Measurements from ENCODE around the gene MAGI2.

Gene MAGI2

DNA sequence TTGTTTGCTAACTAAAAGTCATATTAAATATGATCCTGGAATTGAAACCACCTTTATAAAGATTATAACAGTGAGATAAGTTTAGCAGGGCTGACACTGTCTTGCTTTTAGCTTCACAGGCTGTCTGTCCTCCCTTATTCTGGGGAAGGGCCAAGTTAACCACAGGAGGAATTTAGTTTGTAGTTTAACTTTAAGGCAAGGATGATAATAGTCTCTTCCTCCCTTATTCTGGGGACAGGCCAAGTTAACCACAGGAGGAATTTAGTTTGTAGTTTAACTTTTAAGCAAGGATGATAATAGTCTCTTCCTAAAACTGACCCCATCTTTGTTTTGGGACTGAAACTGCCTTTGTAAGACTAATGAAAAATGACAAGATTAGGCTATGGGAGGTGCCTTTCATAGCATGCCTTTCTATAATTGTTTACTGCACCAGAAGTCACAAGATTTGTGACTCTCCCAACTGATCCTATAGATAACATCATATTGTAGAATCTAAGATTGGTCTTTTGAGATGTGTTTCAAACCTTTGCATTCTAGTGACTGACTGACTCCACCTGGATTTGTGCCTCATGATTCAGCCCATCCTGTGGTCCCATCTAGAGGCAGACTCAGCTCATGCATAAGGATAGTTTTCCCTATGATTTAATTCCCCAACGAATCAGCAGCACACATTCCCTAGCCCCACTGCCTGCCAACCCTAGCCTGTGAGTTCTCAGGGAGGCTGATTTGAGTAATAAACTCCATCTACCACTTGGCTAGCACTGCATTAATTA, 212.0 kb downstream of the MAGI2 start:
- DNase-seq: no peak

DNA sequence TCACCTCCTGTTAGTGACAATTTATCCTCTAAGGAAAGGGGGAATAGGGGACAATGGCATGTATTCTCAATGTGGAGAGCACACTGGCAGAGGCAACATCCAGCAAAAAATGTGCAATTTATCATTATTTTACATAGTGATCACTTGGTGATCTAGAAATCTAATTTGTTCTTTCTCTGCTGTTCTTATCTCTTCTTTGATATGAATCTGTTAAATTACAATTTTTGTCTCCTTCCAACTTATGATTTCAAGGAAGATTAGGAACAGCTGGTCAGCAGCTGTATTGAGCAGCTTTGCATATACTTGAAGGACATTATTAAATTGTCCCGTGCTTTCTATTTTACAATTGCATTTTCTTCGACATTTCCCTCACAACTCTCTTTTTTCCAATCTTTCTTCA, 213.1 kb downstream of the MAGI2 start:
- no peak for DNase-seq

DNA sequence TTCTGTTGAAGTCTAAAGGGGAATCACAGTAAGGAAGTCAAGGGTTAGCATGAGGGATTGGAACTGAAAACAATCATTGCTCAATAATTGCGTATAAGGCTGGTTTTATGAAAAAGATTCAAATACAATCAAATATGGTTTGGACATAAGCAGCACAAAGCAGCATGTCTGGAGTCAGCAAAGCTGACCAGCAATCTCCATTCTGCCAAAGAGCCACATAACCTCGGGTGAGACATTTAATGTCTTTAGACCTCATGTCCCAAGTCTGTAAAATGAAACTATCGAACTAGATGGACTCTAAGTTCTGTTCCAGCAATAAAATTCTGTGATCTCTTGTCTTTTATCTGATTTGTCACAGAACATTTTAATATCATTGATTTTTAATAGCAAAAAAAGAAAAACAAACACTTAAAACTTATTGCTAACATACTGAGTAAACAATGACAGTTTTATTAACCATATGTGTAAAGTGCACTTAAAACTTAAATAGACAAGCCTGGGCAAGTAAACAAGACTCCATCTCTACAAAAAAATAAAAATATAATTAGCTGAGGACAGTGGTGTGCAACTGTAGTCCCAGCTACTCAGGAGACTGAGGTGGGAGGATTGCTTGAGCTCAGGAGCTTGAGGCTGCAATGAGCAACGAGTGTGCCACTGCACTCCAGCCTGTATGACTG, 217.0 kb downstream of the MAGI2 start:
- no peak for DNase-seq

DNA sequence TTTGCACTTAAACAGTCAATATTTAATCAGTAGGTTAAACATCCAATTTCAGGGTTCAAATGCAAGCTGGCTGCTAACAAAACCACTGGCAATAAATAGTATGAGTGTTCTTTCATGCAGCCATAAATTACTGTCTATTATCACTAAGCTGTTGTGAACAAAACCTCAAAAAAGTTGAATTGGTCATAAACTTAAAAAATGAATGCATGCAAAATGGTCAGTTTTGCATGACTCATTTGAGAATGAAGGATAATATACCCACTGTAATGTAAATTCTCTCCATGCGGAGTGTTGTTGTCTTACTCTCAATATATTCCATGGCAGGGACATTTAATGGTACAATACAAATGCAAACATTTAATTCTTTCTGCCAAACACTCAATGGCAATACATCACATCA, 226.4 kb downstream of the MAGI2 start:
- DNase-seq: no peak

DNA sequence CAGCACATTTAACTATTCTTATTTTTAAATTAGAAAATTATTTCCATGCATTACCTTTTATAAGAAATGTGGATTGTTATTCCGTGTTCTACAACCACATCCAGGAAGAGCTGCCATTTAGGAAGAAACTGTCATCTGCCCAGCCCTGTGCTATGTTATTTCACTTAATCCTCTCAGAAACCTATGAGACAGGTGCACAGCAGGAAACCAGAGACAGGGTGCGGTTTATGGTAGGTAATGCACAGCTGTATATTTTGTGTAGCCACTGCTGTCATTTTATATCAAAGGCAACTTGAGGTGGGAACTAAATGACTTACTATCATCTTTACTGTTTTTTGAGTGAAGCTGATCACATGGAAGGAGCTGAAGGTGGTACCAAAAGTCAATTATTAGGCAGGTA, 232.3 kb downstream of the MAGI2 start:
- no peak for DNase-seq

DNA sequence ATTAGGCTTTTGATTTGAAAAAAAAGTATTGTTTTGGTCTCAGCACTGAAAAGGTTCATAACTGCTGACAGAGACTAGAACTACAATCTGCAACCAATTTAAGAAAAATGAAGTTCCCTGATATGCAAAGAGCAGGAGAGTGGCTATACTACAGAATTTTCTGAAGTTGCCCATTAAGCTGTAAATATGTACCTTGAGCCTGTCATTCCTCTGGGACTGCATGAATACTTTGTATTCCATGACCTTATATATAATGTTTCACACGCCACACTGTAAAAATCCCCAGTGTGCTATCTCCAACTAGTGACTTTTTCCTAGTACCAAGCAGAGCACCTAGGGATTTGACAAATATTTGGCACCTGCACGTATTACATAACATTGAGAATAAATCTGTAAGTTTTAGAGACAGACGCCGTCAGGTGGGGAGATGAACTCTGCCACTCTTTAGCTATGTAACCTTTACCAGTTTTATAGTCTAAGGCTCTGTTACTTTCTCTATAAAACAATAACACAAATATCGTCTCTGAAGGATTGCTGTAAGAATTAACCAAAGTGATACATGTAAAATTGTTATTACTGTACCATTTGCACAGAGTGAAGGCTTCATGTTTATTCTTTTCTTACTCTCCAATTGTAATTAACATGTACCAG, 235.4 kb downstream of the MAGI2 start:
- no peak for DNase-seq

DNA sequence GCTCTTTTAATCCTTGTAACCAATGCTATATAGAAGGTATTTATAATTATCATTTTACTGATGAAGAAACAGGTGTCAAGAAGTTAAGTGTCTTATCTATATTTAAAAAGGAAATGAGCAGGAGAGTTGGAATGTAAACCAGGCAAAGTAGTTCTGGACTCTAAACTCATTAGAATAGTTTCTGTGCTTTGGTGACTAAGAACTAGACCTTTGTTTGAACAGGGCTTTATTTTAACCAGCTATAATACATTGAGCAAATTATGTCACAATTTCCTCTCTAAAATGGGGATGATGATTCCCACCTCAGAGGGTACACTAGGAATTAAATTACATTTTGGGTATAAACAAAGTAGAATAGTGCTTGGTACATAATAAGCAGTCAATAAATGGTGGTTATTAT, 236.0 kb downstream of the MAGI2 start:
- no peak for DNase-seq

DNA sequence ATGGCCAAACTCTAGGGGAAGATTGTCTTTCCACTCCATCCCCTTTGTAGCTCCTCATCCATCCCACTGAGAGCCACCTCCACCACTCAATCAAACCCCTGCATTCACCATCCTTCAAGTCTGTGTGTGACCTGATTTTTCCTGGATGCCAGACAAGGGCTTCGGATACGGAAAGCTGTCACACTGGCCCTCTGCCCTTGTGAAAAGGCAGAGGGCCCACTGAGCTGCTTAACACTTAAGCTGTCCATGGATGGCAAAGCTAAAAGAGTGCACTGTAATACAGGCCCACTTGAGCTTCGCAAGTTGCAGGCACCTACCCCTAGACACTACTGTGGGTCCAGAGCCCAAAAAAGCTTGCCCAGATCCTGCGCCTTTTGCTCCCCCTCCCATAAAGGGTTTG, 237.2 kb downstream of the MAGI2 start:
- DNase-seq: no peak

DNA sequence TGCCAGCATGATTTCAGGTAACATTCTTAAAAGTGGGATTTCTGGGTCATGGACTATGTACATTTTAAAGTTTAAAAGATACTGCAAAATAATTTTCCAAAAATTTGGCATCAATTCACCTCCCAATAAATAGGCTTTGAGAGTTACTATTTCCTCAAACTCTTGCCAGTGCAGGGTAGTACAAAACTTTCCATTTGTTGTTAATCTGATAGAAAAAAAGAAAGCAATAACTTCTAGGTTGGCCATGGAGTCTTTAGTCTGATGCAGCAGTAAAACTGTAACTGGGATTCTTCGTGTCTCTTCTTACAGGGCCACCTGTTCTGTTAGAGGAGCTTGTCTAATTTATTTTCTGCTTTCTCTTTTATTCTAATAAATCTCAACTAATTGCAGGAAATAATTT, 241.1 kb downstream of the MAGI2 start:
- DNase-seq: no peak

DNA sequence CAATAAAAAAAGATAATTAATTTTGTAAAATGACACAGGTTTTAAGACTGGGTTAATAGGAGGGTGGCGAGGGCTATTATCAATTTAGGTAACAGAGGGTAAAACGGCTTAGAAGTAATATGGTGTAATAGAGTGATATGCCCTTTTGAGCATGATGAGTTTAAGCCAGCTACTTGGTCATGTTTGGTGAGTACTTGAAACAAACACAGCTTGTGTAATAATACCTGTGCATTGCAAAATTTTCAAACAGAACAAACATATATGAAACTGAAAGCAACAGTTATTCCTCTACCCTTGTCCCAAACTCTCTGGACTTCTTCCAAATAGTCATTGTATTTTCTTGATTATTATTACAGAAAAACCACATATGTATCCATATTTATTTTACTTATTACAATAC, 241.7 kb downstream of the MAGI2 start:
- DNase-seq: no peak

DNA sequence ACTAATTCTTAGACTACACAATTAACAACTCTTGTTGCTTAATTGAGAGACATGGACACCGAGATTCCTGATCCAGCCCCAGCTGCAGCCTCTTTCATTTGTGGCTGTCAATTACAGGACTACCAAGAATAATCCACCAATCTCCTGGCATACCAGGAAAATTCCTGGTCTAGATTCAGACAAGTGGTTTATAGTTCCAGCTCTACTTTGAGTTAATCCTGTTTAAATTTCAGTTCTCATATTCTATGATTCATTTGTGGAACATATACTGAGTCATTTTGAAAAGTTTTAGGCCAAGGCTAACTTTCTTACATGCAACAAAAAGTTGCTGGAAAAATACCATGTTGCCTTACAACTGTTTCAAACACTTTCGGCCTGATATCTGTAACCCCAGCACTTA, 253.5 kb downstream of the MAGI2 start:
- no peak for DNase-seq

DNA sequence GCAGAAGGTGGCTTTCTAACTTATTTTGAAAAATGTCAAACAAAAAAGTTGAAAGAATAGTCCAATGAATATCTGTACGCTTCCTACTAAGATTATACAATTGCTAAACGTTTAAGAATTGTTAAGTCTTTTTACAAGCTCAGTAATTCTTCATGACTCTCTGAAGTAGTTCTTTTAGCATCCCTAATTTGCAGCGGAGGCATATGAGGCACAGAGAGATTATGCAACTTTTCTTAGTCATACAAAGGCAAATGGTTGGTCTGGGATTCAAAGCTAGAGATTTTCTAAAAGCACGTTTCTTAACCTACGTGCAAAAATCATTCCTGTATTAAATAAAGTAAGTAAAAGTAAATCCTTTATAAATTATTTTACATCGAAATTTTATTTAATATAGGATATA, 254.2 kb downstream of the MAGI2 start:
- no peak for DNase-seq

DNA sequence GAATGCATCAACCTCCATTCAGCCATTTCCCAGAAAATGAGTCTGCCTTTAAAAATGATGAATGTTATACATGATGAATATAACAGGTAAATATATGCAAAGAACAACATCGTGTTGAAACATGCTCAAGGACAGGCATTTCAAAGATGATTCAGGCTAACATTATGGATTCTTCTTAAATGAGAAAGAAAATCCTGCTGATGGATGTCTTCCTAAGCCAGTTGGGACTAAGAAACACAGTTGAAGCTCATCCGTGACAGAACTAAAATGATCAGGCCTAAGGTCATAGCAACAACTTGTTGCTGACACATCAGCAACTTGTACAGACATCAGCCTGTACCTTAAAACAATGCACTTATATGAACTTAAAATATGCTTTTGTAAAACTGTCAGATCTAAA, 267.9 kb downstream of the MAGI2 start:
- no peak for DNase-seq

DNA sequence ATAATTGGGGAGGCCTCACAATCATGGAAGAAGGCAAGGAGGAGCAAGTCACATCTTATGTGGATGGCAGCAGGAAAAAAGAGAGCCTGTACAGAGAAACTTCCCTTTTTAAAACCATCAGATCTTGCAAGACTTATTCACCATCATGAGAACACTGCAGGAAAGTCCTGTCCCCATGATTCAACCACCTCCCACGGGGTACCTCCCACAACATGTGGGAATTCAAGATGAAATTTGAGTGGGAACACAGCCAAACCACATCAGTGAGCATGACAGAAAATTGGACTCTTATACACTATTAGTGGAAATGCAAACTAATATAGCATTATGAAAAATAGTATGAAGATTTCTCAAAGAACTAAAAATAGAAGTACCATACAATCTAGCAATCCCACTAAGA, 271.2 kb downstream of the MAGI2 start:
- no peak for DNase-seq

DNA sequence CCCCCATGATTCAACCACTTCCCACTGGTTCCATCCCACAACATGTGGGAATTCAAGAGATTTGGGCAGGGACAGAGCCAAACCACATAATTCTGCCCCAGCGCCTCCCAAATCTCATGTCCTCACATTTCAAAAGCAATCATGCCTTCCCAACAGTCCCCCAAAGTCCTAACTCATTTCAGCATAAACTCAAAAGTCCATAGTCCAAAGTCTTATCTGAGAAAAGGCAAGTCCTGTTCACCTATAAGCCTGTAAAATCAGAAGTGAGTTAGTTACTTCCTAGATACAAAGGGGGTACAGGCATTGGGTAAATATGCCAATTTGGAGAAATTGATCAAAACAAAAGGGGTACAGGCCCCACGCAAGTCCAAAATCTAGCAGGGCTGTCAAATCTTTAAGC, 272.9 kb downstream of the MAGI2 start:
- DNase-seq: no peak

DNA sequence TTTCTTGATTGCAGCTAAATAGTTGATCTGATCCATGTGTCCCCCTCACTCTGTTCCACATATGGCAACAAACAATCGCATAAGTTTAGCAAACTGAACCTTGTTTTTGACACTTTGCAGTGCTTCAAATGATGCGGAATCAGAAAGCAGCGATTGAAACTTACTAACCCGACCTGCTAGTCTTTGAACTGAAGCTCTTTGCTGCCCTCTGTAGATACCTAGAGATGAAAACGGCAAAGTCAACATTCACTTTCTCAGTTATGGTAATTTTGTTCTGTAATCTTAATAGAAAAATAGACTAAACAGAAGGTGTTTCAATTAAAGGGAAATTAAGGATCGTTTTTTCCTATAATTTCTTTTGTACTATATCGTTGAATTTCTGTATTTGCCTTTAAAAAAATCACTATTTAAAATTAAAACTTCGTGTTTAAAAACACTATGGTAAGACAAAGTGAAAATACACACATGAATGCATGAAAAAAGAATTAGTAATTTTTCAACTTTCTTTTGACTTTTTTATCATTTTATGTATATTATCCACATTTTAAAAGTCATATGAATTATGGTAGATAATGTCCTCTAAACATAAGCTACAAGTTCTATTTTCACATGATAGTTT, 276.5 kb downstream of the MAGI2 start:
- no peak for DNase-seq

DNA sequence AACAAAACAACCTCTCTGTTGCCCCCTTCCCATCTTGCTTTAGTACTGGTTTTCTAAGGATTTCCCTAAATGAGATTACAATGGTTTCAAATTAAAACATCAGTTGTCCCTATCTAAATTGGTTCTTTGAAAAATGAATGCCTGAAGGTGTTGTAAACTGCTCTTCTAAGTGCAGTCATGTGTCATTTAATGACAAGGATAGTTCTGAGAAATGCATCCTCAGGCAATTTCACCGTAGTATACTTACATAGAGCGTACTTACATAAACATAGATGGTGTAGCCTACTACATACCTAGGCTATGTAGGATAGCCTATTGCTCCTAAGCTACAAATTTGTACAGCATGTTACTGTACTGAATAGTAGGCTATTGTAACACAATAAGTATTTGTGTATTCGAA, 278.1 kb downstream of the MAGI2 start:
- DNase-seq: no peak

DNA sequence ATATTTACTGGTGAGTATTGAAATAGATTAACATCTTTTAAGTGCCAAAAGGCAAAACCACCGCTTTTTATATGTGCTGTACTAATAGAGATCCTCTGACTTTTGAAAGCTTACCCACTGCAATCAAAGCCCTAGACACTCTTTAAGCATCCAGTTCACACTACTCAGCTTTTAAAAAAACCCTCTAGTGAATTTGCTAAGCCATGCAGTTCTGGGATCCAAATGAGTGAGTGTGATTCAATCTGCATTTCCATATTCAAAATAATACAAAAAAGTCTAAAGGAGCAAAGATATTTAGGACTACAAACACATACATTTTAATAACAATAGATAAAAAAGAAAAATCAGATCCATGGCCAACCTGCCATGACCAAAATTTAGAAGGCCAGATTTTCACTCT, 288.2 kb downstream of the MAGI2 start:
- no peak for DNase-seq

DNA sequence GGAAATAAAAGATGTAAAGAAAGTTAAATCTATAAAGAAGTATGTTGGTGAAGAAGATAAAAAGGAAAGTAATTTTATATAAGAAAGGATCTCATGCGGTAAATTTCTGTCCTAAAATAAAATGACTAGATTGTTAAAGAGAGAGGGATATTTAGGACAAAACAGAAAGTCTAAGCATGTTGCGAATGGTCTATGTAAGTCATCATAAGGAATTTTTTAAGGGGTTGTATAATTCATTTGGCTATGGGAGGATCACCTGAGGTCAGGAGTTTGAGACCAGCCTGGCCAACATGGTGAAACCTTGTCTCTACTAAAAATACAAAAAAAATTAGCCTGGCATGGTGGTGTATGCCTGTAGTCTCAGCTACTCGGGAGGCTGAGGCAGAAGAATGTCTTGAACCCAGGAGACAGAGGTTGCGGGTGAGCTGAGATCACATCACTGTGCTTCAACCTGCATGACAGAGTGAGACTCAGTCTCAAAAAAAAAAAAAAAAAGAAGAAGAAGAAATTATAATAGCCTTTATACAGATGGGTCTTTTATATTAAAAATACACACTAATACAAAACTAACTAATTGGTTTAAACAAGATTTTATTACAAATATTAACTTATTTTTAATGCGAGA, 294.3 kb downstream of the MAGI2 start:
- DNase-seq: no peak

DNA sequence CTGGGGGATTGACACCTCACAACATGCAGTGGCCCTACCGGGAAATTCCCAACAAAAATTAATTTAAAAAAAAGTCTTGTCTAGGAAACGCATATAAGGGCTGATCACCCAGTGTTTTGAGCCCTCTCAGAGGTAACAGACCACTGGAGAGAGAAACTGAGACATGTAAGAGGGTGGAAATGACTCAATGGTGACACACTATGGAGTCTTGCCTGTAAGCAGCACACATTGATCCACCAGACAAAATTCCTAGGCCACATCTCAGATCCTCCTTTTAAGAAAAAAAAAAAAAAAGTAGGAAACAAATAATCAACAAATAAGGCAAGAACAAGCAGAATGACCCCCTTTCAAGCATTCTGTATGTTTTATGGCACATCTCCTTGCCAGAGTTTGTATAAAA, 296.2 kb downstream of the MAGI2 start:
- no peak for DNase-seq

DNA sequence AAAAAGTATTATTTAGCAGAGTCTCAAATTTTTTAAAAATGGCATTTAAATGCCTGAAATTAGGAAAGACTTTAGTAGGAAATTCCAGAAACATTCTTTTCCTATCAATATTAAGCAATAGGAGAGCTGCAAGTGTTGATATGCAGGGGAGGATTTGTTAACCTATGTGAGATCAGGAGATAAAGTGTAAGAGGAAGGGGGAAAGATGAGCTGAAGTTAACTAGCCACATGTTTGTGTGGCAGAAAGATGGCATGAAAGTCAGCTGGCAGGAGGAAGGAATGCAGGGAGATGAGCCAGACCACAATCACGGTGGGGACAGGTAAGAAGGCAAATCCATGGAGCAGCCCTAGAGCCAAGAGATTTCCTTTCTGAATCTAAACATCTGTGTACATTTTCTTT, 303.6 kb downstream of the MAGI2 start:
- no peak for DNase-seq

DNA sequence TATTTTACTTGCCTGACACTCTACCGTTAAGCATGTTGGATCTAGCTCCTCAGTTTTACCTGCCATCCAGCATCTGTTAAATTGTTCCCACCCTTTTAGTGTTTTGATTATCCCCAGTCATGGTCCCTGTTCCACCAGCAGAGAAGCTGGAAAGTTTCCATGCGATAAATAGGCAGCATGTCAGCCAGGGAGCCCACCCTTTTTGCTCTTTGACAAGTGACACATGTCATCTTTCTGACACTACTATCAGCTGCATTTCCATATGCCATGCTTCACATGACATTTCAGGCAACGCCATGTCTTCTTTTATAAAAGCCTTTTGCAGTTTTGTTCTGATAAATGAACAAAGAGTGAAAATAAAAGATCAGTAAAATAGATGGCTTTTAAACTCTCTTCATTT, 310.8 kb downstream of the MAGI2 start:
- DNase-seq: no peak

DNA sequence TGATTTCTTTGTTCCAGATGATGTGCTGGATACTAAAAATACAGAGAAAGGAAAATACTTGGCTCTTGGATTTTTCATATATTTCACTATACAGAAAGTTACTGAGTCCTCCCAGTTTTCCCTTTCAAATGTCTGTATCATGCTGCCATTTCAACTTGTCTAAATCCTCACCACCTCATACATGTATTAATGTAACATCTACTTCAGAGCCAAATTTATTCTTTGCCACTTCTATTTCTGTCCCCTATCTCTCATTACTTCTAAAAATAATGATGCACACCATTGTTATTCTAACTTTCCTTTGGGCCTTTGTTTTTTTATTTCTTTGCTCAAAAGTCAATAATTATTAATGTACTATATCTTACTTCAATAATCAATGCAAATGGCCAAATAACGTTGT, 312.2 kb downstream of the MAGI2 start:
- DNase-seq: no peak
